H7 (cell line): ENCODE results near the gene NOLC1. TPM values are rescaled to one million over a fixed set of nuclear protein-coding genes. Genes with fewer than 3 reads are reported as not detected.

ENCODE experiments used
- DNase-seq: peaks from one replicate; pipeline ENCODE4 v3.0.0; 2012
- H3K27me3 ChIP-seq: 2 replicates; pipeline ENCODE4 v1.6.0; 2011; ENCODE audit warnings: mild to moderate bottlenecking, low read length; ENCODE audit not compliant: control insufficient read depth, insufficient read depth
- H3K36me3 ChIP-seq: replicated peaks from 2 replicates; pipeline ENCODE4 v1.5.1; 2011; ENCODE audit warnings: low read length; ENCODE audit not compliant: control insufficient read depth, insufficient read depth
- H3K4me3 ChIP-seq: 2 replicates; pipeline ENCODE4 v1.5.1; 2011; ENCODE audit warnings: low read depth, mild to moderate bottlenecking, control low read depth, low read length, moderate library complexity; ENCODE audit not compliant: insufficient read depth
- total RNA-seq: library from RNA; depleted of rRNA; stranded (reverse); fragments of >200 nt; shearing (Covaris generic); gene quantifications from 2 replicates; pipeline ENCODE4 v1.2.3, GENCODE V29; 2014; rRNA removed

Gene NOLC1
- total RNA-seq, 1 experiment from 2014 or later: 83.6 TPM

- Histone ChIP-seq H3K27me3 (no peaks in the 10 kb centered on the region), H3K4me3 (no peak overlapping the region), H3K36me3 (no peaks in the 10 kb centered on the region)
- no peak for DNase-seq
Observed at GRCh38 chr10:102196893-102197292, 44.7 kb downstream of the NOLC1 start.

GRCh38 chr10:102198027-102198426 is 45.8 kb downstream of the NOLC1 start:
- DNase-seq: no peak
- Histone ChIP-seq H3K4me3 (no peak overlapping the region), H3K36me3 (no peaks in the 10 kb centered on the region), H3K27me3 (no peaks in the 10 kb centered on the region)

DNA sequence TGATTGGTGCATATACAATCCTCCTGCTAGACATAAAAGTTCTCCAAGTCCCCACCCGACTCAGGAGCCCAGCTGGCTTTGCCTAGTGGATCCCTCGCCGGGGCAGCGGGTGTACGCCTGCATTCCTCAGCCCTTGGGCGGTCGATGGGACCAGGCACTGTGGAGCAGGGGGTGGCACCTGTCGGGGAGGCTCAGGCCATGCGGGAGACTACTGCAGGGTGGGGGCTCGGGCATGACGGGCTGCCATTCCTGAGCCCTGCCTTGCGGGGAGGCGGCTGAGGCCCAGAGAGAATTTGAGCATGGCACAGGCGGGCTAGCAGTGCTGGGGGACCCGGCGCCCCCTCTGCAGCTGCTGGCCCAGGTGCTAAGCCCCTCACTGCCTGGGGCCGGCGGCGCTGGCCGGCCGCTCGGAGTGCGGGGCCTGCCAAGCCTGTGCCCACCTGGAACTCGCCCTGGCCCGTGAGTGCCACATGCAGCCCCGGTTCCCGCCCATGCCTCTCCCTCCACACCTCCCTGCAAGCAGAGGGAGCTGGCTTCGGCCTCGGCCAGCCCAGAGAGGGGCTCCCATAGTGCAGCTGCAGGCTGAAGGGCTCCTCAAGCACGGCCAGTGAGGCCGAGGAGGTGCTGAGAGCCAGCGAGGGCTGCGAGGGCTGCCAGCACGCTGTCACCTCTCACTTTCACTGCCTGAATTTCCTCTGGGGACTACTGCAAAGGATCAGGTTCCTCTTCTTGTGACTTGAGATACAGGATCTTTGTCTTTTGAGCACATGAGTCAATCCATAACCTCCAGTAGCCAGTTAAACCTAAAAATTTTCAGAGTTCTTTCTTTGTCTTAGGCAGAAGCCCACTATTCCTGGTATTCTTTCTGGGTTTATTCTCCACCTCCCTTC is 48.8 kb downstream of the NOLC1 start:
- Histone ChIP-seq H3K4me3 (no peak overlapping the region), H3K27me3 (0 out of 2 replicates have a peak, but pooled peaks cover 1% of the 10 kb centered on the region), H3K36me3 (no peaks in the 10 kb centered on the region)
- DNase-seq: no peak

GRCh38 chr10:102202386-102202785 is 50.2 kb downstream of the NOLC1 start:
- no peak for DNase-seq
- H3K27me3 ChIP-seq: 0 out of 2 replicates have a peak, but pooled peaks cover 1% of the 10 kb centered on the region
- H3K4me3 ChIP-seq: no peak overlapping the region
- no peaks in the 10 kb centered on the region for H3K36me3 ChIP-seq

GRCh38 chr10:102208311-102209035 is 56.3 kb downstream of the NOLC1 start:
- no peak overlapping the region for H3K4me3 ChIP-seq
- DNase-seq: no peak
- no peaks in the 10 kb centered on the region for H3K36me3 ChIP-seq

GRCh38 chr10:102211615-102212299 is 59.6 kb downstream of the NOLC1 start:
- Histone ChIP-seq H3K27me3 (no peaks in the 10 kb centered on the region), H3K4me3 (no peak overlapping the region), H3K36me3 (no peaks in the 10 kb centered on the region)
- no peak for DNase-seq

More at GRCh38 chr10:102208311-102209035, 56.3 kb downstream of the NOLC1 start:
- H3K27me3 ChIP-seq: 0 out of 2 replicates have a peak, but pooled peaks cover 1% of the 10 kb centered on the region

Other genes starting within 250 kb of the NOLC1 start
- gene ARMH3, start 96.2 kb upstream of the NOLC1 start, total RNA-seq: 4.4 and 4.5 TPM in 2 replicates
- gene HPS6, start 87.0 kb upstream of the NOLC1 start, total RNA-seq: 28.6 and 31.1 TPM in 2 replicates
- gene LDB1, start 32.0 kb upstream of the NOLC1 start, total RNA-seq: 85.5 and 87.2 TPM in 2 replicates
- 40.0 and 44.3 TPM in 2 replicates for gene PPRC1, start 19.3 kb upstream of the NOLC1 start, total RNA-seq
- 0.14 TPM in 1 of 2 replicates, not detected in the other for gene ELOVL3, start 73.9 kb downstream of the NOLC1 start, total RNA-seq
- 0.17 TPM in 1 of 2 replicates, not detected in the other for gene PITX3, start 89.1 kb downstream of the NOLC1 start, total RNA-seq
- gene GBF1, start 93.1 kb downstream of the NOLC1 start, total RNA-seq: 25.1 and 29.9 TPM in 2 replicates
- 25.3 and 25.6 TPM in 2 replicates for gene NFKB2, start 243.3 kb downstream of the NOLC1 start, total RNA-seq